B cell (primary cell): ENCODE measurements around the gene GSTA3. TPM values are rescaled to one million over a fixed set of nuclear protein-coding genes. Genes with fewer than 3 reads are reported as not detected.

Source experiments
- ATAC-seq: fragments of 200-7000 bp; cut with Tn5 transposase; one replicate; pipeline ENCODE4 v1.10.0; 2021; ENCODE audit warnings: low read depth, mild to moderate bottlenecking, moderate number of reproducible peaks, moderate library complexity
- CTCF ChIA-PET: fragments of 350-600 bp; sonication (Branson Sonifier 250); formaldehyde crosslinking; loops from one replicate; lab custom pipeline; 2021; ENCODE audit warnings: antibody characterized with exemption, inconsistent platforms; lab: Charles Lee
- POLR2A ChIA-PET: fragments of 350-600 bp; sonication (Branson Sonifier 250); formaldehyde crosslinking; loops from one replicate; lab custom pipeline; 2021; ENCODE audit warnings: antibody characterized with exemption; lab: Charles Lee
- DNase-seq: peaks from one replicate; pipeline ENCODE4 v3.0.0; 2013
- H2AFZ ChIP-seq: 2 replicates; pipeline ENCODE4 v1.6.1; 2012; ENCODE audit warnings: mild to moderate bottlenecking, low read depth, low read length; ENCODE audit not compliant: insufficient read depth, poor library complexity, severe bottlenecking
- H3K27ac ChIP-seq, 2 donors: 1 replicate in 1 of 2; 2 replicates in 1 of 2; pipeline ENCODE4 v1.5.1; 2012 to 2013; ENCODE audit warnings: low read length in 2 of 2, mild to moderate bottlenecking in 2 of 2, moderate library complexity in 1 of 2
- H3K27me3 ChIP-seq, 4 experiments: fragments of 200-600 bp in 1 of 4; sonication (generic) in 1 of 4; replicated peaks in 1 of 4; 1 replicate in 2 of 4; 2 replicates in 2 of 4; pipeline versions ENCODE4 v1.6.1 to v1.7.0; 2013 to 2016; ENCODE audit warnings: low read length in 3 of 4, mild to moderate bottlenecking in 2 of 4, mixed read lengths in 1 of 4, moderate library complexity in 1 of 4; ENCODE audit not compliant: insufficient read depth in 4 of 4, control insufficient read depth in 3 of 4; ENCODE audit errors: control extremely low read depth in 1 of 4
- H3K36me3 ChIP-seq, 2 experiments: replicated peaks in 1 of 2; 1 replicate in 1 of 2; 2 replicates in 1 of 2; pipeline versions ENCODE4 v1.6.1 to v1.7.1; 2013; ENCODE audit warnings: low read length in 1 of 2; ENCODE audit not compliant: insufficient read depth in 2 of 2, control insufficient read depth in 1 of 2; ENCODE audit errors: control extremely low read depth in 1 of 2, extremely low read depth in 1 of 2
- H3K4me1 ChIP-seq, 2 donors: fragments of 200-600 bp in 1 of 2; sonication (generic) in 1 of 2; 1 replicate in 1 of 2; 2 replicates in 1 of 2; pipeline versions ENCODE4 v1.5.1 to v1.6.1; 2013 to 2017; ENCODE audit warnings: low read length in 2 of 2; ENCODE audit not compliant: control insufficient read depth in 2 of 2, insufficient read depth in 2 of 2
- H3K4me2 ChIP-seq: replicated peaks from 2 replicates; pipeline ENCODE3; 2012; ENCODE audit warnings: mild to moderate bottlenecking, low read depth, low read length; ENCODE audit not compliant: poor library complexity, severe bottlenecking
- H3K4me3 ChIP-seq, 5 experiments: fragments of 200-600 bp in 1 of 5; sonication (generic) in 1 of 5; 1 replicate in 3 of 5; 2 replicates in 2 of 5; pipeline versions ENCODE4 v1.5.1 to v1.7.0; 2011 to 2016; ENCODE audit warnings: low read length in 4 of 5, mild to moderate bottlenecking in 4 of 5, low read depth in 2 of 5, control low read depth in 1 of 5, moderate library complexity in 1 of 5; ENCODE audit not compliant: insufficient read depth in 1 of 5; ENCODE audit errors: control extremely low read depth in 1 of 5, extremely low read depth in 1 of 5
- H3K79me2 ChIP-seq: fragments of 200-600 bp; sonication (generic); one replicate; pipeline ENCODE4 v1.6.0; 2016; ENCODE audit warnings: low read length; ENCODE audit not compliant: control insufficient read depth, insufficient read depth
- H3K9ac ChIP-seq: fragments of 200-600 bp; sonication (generic); 2 replicates; pipeline ENCODE4 v1.6.1; 2017; ENCODE audit warnings: mild to moderate bottlenecking, low read length, moderate library complexity
- H3K9me3 ChIP-seq, 3 donors: one replicate each; pipeline versions ENCODE4 v1.6.1 to v1.7.1; 2013; ENCODE audit warnings: low read length in 2 of 3; ENCODE audit not compliant: control insufficient read depth in 2 of 3, insufficient read depth in 1 of 3; ENCODE audit errors: control extremely low read depth in 1 of 3
- H4K20me1 ChIP-seq: 2 replicates; pipeline ENCODE4 v1.6.0; 2012; ENCODE audit warnings: mild to moderate bottlenecking, low read length; ENCODE audit not compliant: insufficient read depth, control insufficient read depth, poor library complexity, severe bottlenecking
- H3K27ac Mint-ChIP-seq: one replicate; pipeline ENCODE4 v1.8.0; 2021; ENCODE audit warnings: mixed read lengths
- H3K27me3 Mint-ChIP-seq: one replicate; pipeline ENCODE4 v1.8.0; 2021; ENCODE audit warnings: mixed read lengths
- H3K4me1 Mint-ChIP-seq: one replicate; pipeline ENCODE4 v1.8.0; 2021; ENCODE audit warnings: mixed read lengths
- H3K4me3 Mint-ChIP-seq: one replicate; pipeline ENCODE4 v1.8.0; 2021; ENCODE audit warnings: mixed read lengths
- H3K9me3 Mint-ChIP-seq: one replicate; pipeline ENCODE4 v1.8.0; 2022; ENCODE audit warnings: mixed read lengths; ENCODE audit not compliant: insufficient read depth
- EZH2 ChIP-seq: IDR thresholded peaks from 2 replicates; pipeline ENCODE4 v1.6.1; 2012; ENCODE audit warnings: borderline replicate concordance, low read depth, mild to moderate bottlenecking, moderate library complexity, low read length; ENCODE audit not compliant: insufficient read depth, poor library complexity, severe bottlenecking
- WGBS: methylation state at CpG from one replicate; pipeline ENCODE4 v1.1.5; 2013; ENCODE audit warnings: missing lambda C conversion rate; ENCODE audit not compliant: insufficient coverage; 5-methylcytosine and 5-hydroxymethylcytosine counted together
- intact Hi-C: fragments of 100-400 bp; cut with micrococcal nuclease; formaldehyde crosslinking; loops from one replicate; pipeline ENCODE4 v1.10.0; 2022
- polyA minus RNA-seq: library from RNA; depleted of rRNA, polyadenylated mRNA; stranded (reverse); fragments of >200 nt; gene quantifications from 2 replicates; pipeline ENCODE4 v1.2.3, GENCODE V29; 2012
- polyA plus RNA-seq: library from polyadenylated mRNA; depleted of rRNA; stranded (reverse); fragments of >200 nt; gene quantifications from 2 replicates; pipeline ENCODE4 v1.2.3, GENCODE V29; 2012
- total RNA-seq, 2 donors: library from RNA; stranded (reverse); fragments of 120-200 nt in 1 of 2; gene quantifications; 1 replicate in 1 of 2; 2 replicates in 1 of 2; pipeline versions ENCODE4 v1.2.3 to v1.2.4, GENCODE V29; 2013 to 2022
- TF ChIP-seq, protein P1 (sequence below): fragments of 200-600 bp; IDR thresholded peaks from one replicate; pipeline ENCODE4 v1.8.0; 2022; ENCODE audit warnings: antibody characterized with exemption, mild to moderate bottlenecking

The GSTA3 gene
- total RNA-seq (not detected in 2 replicates), polyA plus RNA-seq (not detected in 2 replicates), polyA minus RNA-seq (not detected in 2 replicates)
- total RNA-seq (2013), result not detected

DNA sequence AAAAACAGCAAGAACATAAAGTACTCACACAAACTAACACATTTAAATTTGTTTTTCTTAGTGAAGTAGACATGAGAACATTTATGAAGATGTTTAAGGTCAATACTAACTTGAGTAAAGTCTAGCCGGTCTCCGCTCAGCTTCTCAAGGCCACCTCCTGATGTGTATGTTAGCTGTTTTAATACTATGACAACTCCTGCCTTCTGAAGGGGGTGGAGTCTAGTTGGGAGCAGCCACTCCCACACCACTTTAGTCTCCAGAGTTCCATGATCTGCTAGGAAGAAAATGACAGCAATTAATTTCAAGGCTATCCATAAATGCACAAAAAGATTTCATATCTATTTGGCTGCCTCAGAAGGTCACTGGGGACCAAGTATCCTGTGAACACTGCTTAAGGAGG lies at the start of gene GSTA3:
TSS of gene GSTA3 (minus strand) at position 168 of the 400 bp plus-strand sequence. CDS start 3,864 bp downstream, outside the sequence.
- H3K9me3 ChIP-seq, result no peaks in the 10 kb centered on the region
- H3K27me3 ChIP-seq, result no peaks in the 10 kb centered on the region
- DNase-seq (no peak), ATAC-seq (no peak)
- H3K9ac ChIP-seq, result no peak within 1 kb of the TSS
- H3K27ac Mint-ChIP-seq, result no peak within 1 kb of the TSS
- no peaks in the 10 kb centered on the region for H4K20me1 ChIP-seq
- no peaks in the 10 kb centered on the region for H3K9me3 Mint-ChIP-seq
- H3K27ac ChIP-seq, result no peak within 1 kb of the TSS
- H3K27me3 Mint-ChIP-seq, result peaks cover 6% of the 10 kb centered on the region
- intact Hi-C loops, result no loop called here
- no peak within 1 kb of the TSS for H3K4me2 ChIP-seq
- no peak within 1 kb of the TSS for H3K4me3 ChIP-seq
- no peaks in the 10 kb centered on the region for H3K36me3 ChIP-seq
- no peak within 1 kb of the TSS for H2AFZ ChIP-seq
- H3K4me1 ChIP-seq, result no peaks in the 10 kb centered on the region
- TF ChIP-seq, protein P1, sequence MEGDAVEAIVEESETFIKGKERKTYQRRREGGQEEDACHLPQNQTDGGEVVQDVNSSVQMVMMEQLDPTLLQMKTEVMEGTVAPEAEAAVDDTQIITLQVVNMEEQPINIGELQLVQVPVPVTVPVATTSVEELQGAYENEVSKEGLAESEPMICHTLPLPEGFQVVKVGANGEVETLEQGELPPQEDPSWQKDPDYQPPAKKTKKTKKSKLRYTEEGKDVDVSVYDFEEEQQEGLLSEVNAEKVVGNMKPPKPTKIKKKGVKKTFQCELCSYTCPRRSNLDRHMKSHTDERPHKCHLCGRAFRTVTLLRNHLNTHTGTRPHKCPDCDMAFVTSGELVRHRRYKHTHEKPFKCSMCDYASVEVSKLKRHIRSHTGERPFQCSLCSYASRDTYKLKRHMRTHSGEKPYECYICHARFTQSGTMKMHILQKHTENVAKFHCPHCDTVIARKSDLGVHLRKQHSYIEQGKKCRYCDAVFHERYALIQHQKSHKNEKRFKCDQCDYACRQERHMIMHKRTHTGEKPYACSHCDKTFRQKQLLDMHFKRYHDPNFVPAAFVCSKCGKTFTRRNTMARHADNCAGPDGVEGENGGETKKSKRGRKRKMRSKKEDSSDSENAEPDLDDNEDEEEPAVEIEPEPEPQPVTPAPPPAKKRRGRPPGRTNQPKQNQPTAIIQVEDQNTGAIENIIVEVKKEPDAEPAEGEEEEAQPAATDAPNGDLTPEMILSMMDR, result no peak
- no peaks in the 10 kb centered on the region for H3K4me1 Mint-ChIP-seq
- H3K4me3 Mint-ChIP-seq, result no peak within 1 kb of the TSS
- POLR2A ChIA-PET, result no interaction called here
- CTCF ChIA-PET, result no interaction called here
- WGBS, result no CpG with 5 or more reads among the region's 2 CpGs
- no peaks in the 10 kb centered on the region for H3K79me2 ChIP-seq

DNA sequence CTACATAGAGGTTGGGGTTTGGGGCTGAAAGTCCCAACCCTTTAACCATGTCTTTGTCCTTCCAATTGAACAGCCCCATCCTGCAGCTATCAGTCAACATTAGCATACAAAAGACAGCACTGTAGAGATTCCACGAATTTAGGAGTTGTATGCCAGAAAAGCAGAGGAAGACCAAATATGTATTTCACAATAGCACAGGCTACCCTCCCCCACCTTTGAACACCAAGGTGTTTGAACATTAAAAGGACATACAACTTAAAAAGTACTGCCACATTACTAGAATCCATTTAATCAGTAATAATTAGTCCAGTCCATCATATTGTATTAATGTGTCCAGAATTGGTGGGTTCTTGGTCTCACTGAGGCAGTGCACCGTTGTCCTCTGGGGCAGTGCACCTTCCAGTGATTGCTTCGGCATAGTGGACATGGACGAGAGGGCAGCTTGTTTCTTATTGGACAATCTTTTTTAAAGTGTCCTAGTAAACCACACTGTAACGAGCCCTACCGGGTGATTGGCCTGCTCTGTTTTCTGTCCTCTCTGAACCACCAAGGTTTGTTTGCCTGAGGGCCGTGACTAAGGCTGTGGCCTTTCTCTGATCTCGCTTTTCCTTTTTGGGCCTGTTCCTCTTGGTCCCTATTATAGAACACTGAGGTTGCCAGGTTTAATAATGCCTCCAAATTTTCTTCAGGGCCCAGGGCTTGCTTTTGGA lies 49.2 kb upstream of the GSTA3 start:
- H3K27me3 Mint-ChIP-seq, result peaks cover 11% of the 10 kb centered on the region
- no peak for ATAC-seq

More for the DNA sequence above, 49.2 kb upstream of the GSTA3 start:
- Mint-ChIP-seq H3K27ac (no peak overlapping the region), H3K9me3 (no peaks in the 10 kb centered on the region), H3K4me3 (no peak overlapping the region), H3K4me1 (peaks cover 2% of the 10 kb centered on the region)
- no peaks in the 10 kb centered on the region for H3K27me3 ChIP-seq
- no peak overlapping the region for H3K9ac ChIP-seq
- WGBS, result 87% methylated on average over 4 of the region's 8 CpGs
- no peak overlapping the region for H3K27ac ChIP-seq
- ChIA-PET CTCF (no interaction called here), POLR2A (no interaction called here)
- no peak for TF ChIP-seq EZH2
- TF ChIP-seq, protein P1, result no peak
- H4K20me1 ChIP-seq, result no peaks in the 10 kb centered on the region
- no peaks in the 10 kb centered on the region for H3K79me2 ChIP-seq
- H3K9me3 ChIP-seq, result peaks cover 0 to 8% (median 0%) of the 10 kb centered on the region in 3 donors
- H3K4me2 ChIP-seq, result no peak overlapping the region
- DNase-seq, result no peak
- no peaks in the 10 kb centered on the region for H3K36me3 ChIP-seq
- H3K4me1 ChIP-seq, result no peaks in the 10 kb centered on the region
- intact Hi-C loops, result no loop called here
- no peak overlapping the region for H2AFZ ChIP-seq
- H3K4me3 ChIP-seq, result no peak overlapping the region
